HEK293T (cell line): ENCODE measurements around the gene TUBB4B.

Experiments
- BHLHE40 ChIP-seq: fragments of 450-650 bp; IDR thresholded peaks from 2 replicates; pipeline ENCODE4 v1.6.1; 2016; ENCODE audit warnings: mild to moderate bottlenecking, moderate library complexity, borderline replicate concordance
- ELF4 ChIP-seq: fragments of 450-650 bp; IDR thresholded peaks from 2 replicates; pipeline ENCODE4 v1.6.1; 2017; ENCODE audit warnings: antibody characterized with exemption
- LEF1 ChIP-seq: fragments of 450-650 bp; IDR thresholded peaks from 2 replicates; pipeline ENCODE4 v1.6.1; 2017; ENCODE audit warnings: mild to moderate bottlenecking, borderline replicate concordance
- PKNOX1 ChIP-seq: fragments of 450-650 bp; IDR thresholded peaks from 2 replicates; pipeline ENCODE4 v1.6.1; 2016
- SP1 ChIP-seq: fragments of 450-650 bp; IDR thresholded peaks from 2 replicates; pipeline ENCODE4 v1.6.1; 2017
- SUZ12 ChIP-seq: fragments of 450-650 bp; IDR thresholded peaks from 2 replicates; pipeline ENCODE4 v1.6.1; 2016; ENCODE audit warnings: mild to moderate bottlenecking

GRCh38 chr9:137252555-137253506 lies 11.7 kb downstream of the TUBB4B start:
- TF ChIP-seq SP1, result no peak
- no peak for TF ChIP-seq BHLHE40
- no peak for TF ChIP-seq SUZ12
- TF ChIP-seq PKNOX1, result no peak
- TF ChIP-seq LEF1, result no peak
- no peak for TF ChIP-seq ELF4
